B cell (primary cell): ENCODE measurements around the gene HIC1. TPM values are rescaled to one million over a fixed set of nuclear protein-coding genes. Genes with fewer than 3 reads are reported as not detected.

Experiments used
- ATAC-seq: fragments of 200-7000 bp; cut with Tn5 transposase; one replicate; pipeline ENCODE4 v1.10.0; 2021; ENCODE audit warnings: low read depth, mild to moderate bottlenecking, moderate number of reproducible peaks, moderate library complexity
- CTCF ChIA-PET: fragments of 350-600 bp; sonication (Branson Sonifier 250); formaldehyde crosslinking; loops from one replicate; lab custom pipeline; 2021; ENCODE audit warnings: antibody characterized with exemption, inconsistent platforms; lab: Charles Lee
- POLR2A ChIA-PET: fragments of 350-600 bp; sonication (Branson Sonifier 250); formaldehyde crosslinking; loops from one replicate; lab custom pipeline; 2021; ENCODE audit warnings: antibody characterized with exemption; lab: Charles Lee
- DNase-seq: peaks from one replicate; pipeline ENCODE4 v3.0.0; 2013
- H2AFZ ChIP-seq: 2 replicates; pipeline ENCODE4 v1.6.1; 2012; ENCODE audit warnings: mild to moderate bottlenecking, low read depth, low read length; ENCODE audit not compliant: insufficient read depth, poor library complexity, severe bottlenecking
- H3K27ac ChIP-seq, 2 donors: 1 replicate in 1 of 2; 2 replicates in 1 of 2; pipeline ENCODE4 v1.5.1; 2012 to 2013; ENCODE audit warnings: low read length in 2 of 2, mild to moderate bottlenecking in 2 of 2, moderate library complexity in 1 of 2
- H3K27me3 ChIP-seq, 4 experiments: fragments of 200-600 bp in 1 of 4; sonication (generic) in 1 of 4; replicated peaks in 1 of 4; 1 replicate in 2 of 4; 2 replicates in 2 of 4; pipeline versions ENCODE4 v1.6.1 to v1.7.0; 2013 to 2016; ENCODE audit warnings: low read length in 3 of 4, mild to moderate bottlenecking in 2 of 4, mixed read lengths in 1 of 4, moderate library complexity in 1 of 4; ENCODE audit not compliant: insufficient read depth in 4 of 4, control insufficient read depth in 3 of 4; ENCODE audit errors: control extremely low read depth in 1 of 4
- H3K36me3 ChIP-seq, 2 experiments: replicated peaks in 1 of 2; 1 replicate in 1 of 2; 2 replicates in 1 of 2; pipeline versions ENCODE4 v1.6.1 to v1.7.1; 2013; ENCODE audit warnings: low read length in 1 of 2; ENCODE audit not compliant: insufficient read depth in 2 of 2, control insufficient read depth in 1 of 2; ENCODE audit errors: control extremely low read depth in 1 of 2, extremely low read depth in 1 of 2
- H3K4me1 ChIP-seq, 2 donors: fragments of 200-600 bp in 1 of 2; sonication (generic) in 1 of 2; 1 replicate in 1 of 2; 2 replicates in 1 of 2; pipeline versions ENCODE4 v1.5.1 to v1.6.1; 2013 to 2017; ENCODE audit warnings: low read length in 2 of 2; ENCODE audit not compliant: control insufficient read depth in 2 of 2, insufficient read depth in 2 of 2
- H3K4me2 ChIP-seq: replicated peaks from 2 replicates; pipeline ENCODE3; 2012; ENCODE audit warnings: mild to moderate bottlenecking, low read depth, low read length; ENCODE audit not compliant: poor library complexity, severe bottlenecking
- H3K4me3 ChIP-seq, 5 experiments: fragments of 200-600 bp in 1 of 5; sonication (generic) in 1 of 5; 1 replicate in 3 of 5; 2 replicates in 2 of 5; pipeline versions ENCODE4 v1.5.1 to v1.7.0; 2011 to 2016; ENCODE audit warnings: low read length in 4 of 5, mild to moderate bottlenecking in 4 of 5, low read depth in 2 of 5, control low read depth in 1 of 5, moderate library complexity in 1 of 5; ENCODE audit not compliant: insufficient read depth in 1 of 5; ENCODE audit errors: control extremely low read depth in 1 of 5, extremely low read depth in 1 of 5
- H3K79me2 ChIP-seq: fragments of 200-600 bp; sonication (generic); one replicate; pipeline ENCODE4 v1.6.0; 2016; ENCODE audit warnings: low read length; ENCODE audit not compliant: control insufficient read depth, insufficient read depth
- H3K9ac ChIP-seq: fragments of 200-600 bp; sonication (generic); 2 replicates; pipeline ENCODE4 v1.6.1; 2017; ENCODE audit warnings: mild to moderate bottlenecking, low read length, moderate library complexity
- H3K9me3 ChIP-seq, 3 donors: one replicate each; pipeline versions ENCODE4 v1.6.1 to v1.7.1; 2013; ENCODE audit warnings: low read length in 2 of 3; ENCODE audit not compliant: control insufficient read depth in 2 of 3, insufficient read depth in 1 of 3; ENCODE audit errors: control extremely low read depth in 1 of 3
- H4K20me1 ChIP-seq: 2 replicates; pipeline ENCODE4 v1.6.0; 2012; ENCODE audit warnings: mild to moderate bottlenecking, low read length; ENCODE audit not compliant: insufficient read depth, control insufficient read depth, poor library complexity, severe bottlenecking
- H3K27ac Mint-ChIP-seq: one replicate; pipeline ENCODE4 v1.8.0; 2021; ENCODE audit warnings: mixed read lengths
- H3K27me3 Mint-ChIP-seq: one replicate; pipeline ENCODE4 v1.8.0; 2021; ENCODE audit warnings: mixed read lengths
- H3K4me1 Mint-ChIP-seq: one replicate; pipeline ENCODE4 v1.8.0; 2021; ENCODE audit warnings: mixed read lengths
- H3K4me3 Mint-ChIP-seq: one replicate; pipeline ENCODE4 v1.8.0; 2021; ENCODE audit warnings: mixed read lengths
- H3K9me3 Mint-ChIP-seq: one replicate; pipeline ENCODE4 v1.8.0; 2022; ENCODE audit warnings: mixed read lengths; ENCODE audit not compliant: insufficient read depth
- CTCF ChIP-seq: fragments of 200-600 bp; IDR thresholded peaks from one replicate; pipeline ENCODE4 v1.8.0; 2022; ENCODE audit warnings: antibody characterized with exemption, mild to moderate bottlenecking
- EZH2 ChIP-seq: IDR thresholded peaks from 2 replicates; pipeline ENCODE4 v1.6.1; 2012; ENCODE audit warnings: borderline replicate concordance, low read depth, mild to moderate bottlenecking, moderate library complexity, low read length; ENCODE audit not compliant: insufficient read depth, poor library complexity, severe bottlenecking
- WGBS: methylation state at CpG from one replicate; pipeline ENCODE4 v1.1.5; 2013; ENCODE audit warnings: missing lambda C conversion rate; ENCODE audit not compliant: insufficient coverage; 5-methylcytosine and 5-hydroxymethylcytosine counted together
- intact Hi-C: fragments of 100-400 bp; cut with micrococcal nuclease; formaldehyde crosslinking; loops from one replicate; pipeline ENCODE4 v1.10.0; 2022
- polyA plus RNA-seq: library from polyadenylated mRNA; depleted of rRNA; stranded (reverse); fragments of >200 nt; gene quantifications from 2 replicates; pipeline ENCODE4 v1.2.3, GENCODE V29; 2012
- total RNA-seq, 2 donors: library from RNA; stranded (reverse); fragments of 120-200 nt in 1 of 2; gene quantifications; 1 replicate in 1 of 2; 2 replicates in 1 of 2; pipeline versions ENCODE4 v1.2.3 to v1.2.4, GENCODE V29; 2013 to 2022

The HIC1 gene
- total and polyA plus RNA-seq, 2 donors (not counting 1 experiment from before 2014, with no cell fraction given), result 0.46 to 1.9 TPM

- Mint-ChIP-seq H3K27ac (no peak overlapping the region), H3K9me3 (no peaks in the 10 kb centered on the region), H3K27me3 (peaks cover 30% of the 10 kb centered on the region), H3K4me1 (peaks cover 35% of the 10 kb centered on the region), H3K4me3 (peak overlapping the region; percentile 35)
- H3K27me3 ChIP-seq, result peaks cover 0 to 56% (median 19%) of the 10 kb centered on the region in 4 experiments
- intact Hi-C loops, result no loop called here
- TF ChIP-seq EZH2 (no peak), CTCF (no peak)
- H2AFZ ChIP-seq, result no peak overlapping the region
- peaks cover 43 to 55% of the 10 kb centered on the region in 2 donors for H3K4me1 ChIP-seq
- H3K4me2 ChIP-seq, result no peak overlapping the region
- peaks cover 0 to 16% (median 0%) of the 10 kb centered on the region in 3 donors for H3K9me3 ChIP-seq
- no peak overlapping the region for H3K9ac ChIP-seq
- H4K20me1 ChIP-seq, result peaks cover 25% of the 10 kb centered on the region
- peaks cover 20% of the 10 kb centered on the region for H3K79me2 ChIP-seq
- ChIA-PET CTCF (interaction anchor here (1.7 kb wide), 1 partner anchor 311 kb away, joined by 6 read pairs; no protein-coding TSS in a partner anchor), POLR2A (no interaction called here)
- H3K27ac ChIP-seq, result no peak overlapping the region
- ATAC-seq, result no peak
- H3K36me3 ChIP-seq, result peaks cover 0 to 6% of the 10 kb centered on the region in 2 experiments
- no peak for DNase-seq
- no peak overlapping the region for H3K4me3 ChIP-seq
- WGBS, result 71% methylated on average over 6 of the region's 11 CpGs
Observed at GRCh38 chr17:2027528-2028233, 27.2 kb upstream of the HIC1 start.

- intact Hi-C loops, result no loop called here
- Histone ChIP-seq H4K20me1 (peaks cover 30% of the 10 kb centered on the region), H3K36me3 (peaks cover 0 to 6% of the 10 kb centered on the region in 2 experiments), H3K9me3 (peaks cover 0 to 13% (median 0%) of the 10 kb centered on the region in 3 donors), H3K27me3 (peaks cover 0 to 50% (median 16%) of the 10 kb centered on the region in 4 experiments), H3K4me2 (no peak overlapping the region), H3K4me3 (no peak overlapping the region), H3K79me2 (peaks cover 25% of the 10 kb centered on the region), H3K9ac (no peak overlapping the region), H2AFZ (no peak overlapping the region), H3K27ac (no peak overlapping the region), H3K4me1 (peaks cover 37 to 50% of the 10 kb centered on the region in 2 donors)
- no peak for DNase-seq
- Mint-ChIP-seq H3K27ac (no peak overlapping the region), H3K4me1 (peaks cover 39% of the 10 kb centered on the region), H3K4me3 (peak overlapping the region; percentile 37), H3K27me3 (peaks cover 24% of the 10 kb centered on the region), H3K9me3 (no peaks in the 10 kb centered on the region)
- TF ChIP-seq CTCF, result no peak
- no peak for TF ChIP-seq EZH2
- POLR2A ChIA-PET, result no interaction called here
- ATAC-seq, result no peak
- 92% methylated on average over 5 of the region's 5 CpGs for whole genome bisulfite sequencing
- CTCF ChIA-PET, result interaction anchor here (1.0 kb wide), 1 partner anchor 13 kb away, joined by 3 read pairs; no protein-coding TSS in a partner anchor
Observed at GRCh38 chr17:2028234-2028614, 26.7 kb upstream of the HIC1 start.
